ENCODE measurements around the gene CDC45.

Gene CDC45

DNA sequence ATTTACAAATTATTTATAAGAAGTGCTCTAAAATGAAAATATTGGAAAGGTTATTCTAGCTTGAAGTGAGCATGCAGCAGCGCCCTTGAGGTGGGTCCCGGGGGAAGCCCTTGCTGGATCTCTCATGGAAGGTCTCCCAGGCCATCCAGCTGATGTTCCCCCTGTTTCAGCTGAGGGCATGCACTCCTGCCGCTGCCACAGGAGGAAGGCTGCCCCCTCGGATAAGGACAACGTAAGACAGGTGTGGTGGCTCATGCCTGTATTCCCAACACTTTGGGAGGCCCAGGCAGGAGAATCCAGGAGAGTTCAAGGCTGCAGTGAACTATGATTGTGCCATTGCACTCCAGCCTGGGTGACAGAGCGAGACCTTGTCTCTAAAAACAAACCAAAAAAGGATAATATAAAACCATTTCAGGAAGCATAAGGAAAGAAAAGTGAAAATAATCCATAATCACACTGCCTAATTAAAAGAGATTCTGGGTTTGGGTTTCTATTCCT, 15.0 kb downstream of the CDC45 start:
- TF ChIP-seq, protein P1, sequence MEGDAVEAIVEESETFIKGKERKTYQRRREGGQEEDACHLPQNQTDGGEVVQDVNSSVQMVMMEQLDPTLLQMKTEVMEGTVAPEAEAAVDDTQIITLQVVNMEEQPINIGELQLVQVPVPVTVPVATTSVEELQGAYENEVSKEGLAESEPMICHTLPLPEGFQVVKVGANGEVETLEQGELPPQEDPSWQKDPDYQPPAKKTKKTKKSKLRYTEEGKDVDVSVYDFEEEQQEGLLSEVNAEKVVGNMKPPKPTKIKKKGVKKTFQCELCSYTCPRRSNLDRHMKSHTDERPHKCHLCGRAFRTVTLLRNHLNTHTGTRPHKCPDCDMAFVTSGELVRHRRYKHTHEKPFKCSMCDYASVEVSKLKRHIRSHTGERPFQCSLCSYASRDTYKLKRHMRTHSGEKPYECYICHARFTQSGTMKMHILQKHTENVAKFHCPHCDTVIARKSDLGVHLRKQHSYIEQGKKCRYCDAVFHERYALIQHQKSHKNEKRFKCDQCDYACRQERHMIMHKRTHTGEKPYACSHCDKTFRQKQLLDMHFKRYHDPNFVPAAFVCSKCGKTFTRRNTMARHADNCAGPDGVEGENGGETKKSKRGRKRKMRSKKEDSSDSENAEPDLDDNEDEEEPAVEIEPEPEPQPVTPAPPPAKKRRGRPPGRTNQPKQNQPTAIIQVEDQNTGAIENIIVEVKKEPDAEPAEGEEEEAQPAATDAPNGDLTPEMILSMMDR (IDR thresholded peaks at IDR 0.05; ENCODE audit: low read depth, low read length): no peak
- H3K4me3 ChIP-seq (ENCODE audit: low read depth, low read length): no peak overlapping the region
- DNase-seq (ENCODE audit: low read depth, low spot score): no peak
- in situ Hi-C loops (cut with HindIII; ENCODE audit: low sequenced_read_pairs): no loop called here

DNA sequence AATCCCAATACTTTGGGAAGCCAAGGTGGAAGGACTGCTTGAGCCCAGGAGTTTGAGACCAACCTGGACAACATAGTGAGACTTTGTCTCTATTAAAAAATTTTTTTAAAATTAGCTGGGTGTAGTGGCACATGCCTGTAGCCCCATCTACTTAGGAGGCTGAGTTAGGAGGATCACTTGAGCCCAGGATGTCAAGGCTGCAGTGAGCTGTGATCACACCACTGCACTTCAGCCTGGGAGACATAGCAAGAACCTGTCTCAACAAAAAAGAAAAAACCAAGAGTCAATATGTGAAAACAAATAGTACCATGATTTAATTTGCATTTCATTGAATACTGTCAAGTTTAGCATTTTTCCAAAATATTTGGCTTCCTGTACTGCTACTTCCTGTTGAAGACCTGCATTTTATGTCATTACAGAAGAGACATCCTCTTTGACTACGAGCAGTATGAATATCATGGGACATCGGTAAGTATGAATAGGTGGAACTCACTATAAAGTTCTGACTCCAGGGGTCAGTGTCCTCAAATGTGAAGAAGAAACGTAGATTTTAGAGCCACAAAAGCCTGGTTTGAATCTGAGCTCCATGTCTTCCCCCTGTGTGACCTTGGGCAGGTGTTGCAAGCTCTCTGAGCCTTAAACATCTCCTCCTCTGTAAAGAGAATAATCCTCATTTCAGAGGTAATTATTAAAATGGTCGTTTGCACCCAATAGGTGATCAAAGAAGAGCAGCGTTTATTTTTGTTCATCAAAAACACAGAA, 16.0 kb downstream of the CDC45 start:
- no peak for DNase-seq (ENCODE audit: low read depth, low spot score)
- in situ Hi-C loops (cut with HindIII; ENCODE audit: low sequenced_read_pairs): no loop called here
- H3K4me3 ChIP-seq (ENCODE audit: low read depth, low read length): no peak overlapping the region
- TF ChIP-seq, protein P1 (IDR thresholded peaks at IDR 0.05; ENCODE audit: low read depth, low read length): no peak

DNA sequence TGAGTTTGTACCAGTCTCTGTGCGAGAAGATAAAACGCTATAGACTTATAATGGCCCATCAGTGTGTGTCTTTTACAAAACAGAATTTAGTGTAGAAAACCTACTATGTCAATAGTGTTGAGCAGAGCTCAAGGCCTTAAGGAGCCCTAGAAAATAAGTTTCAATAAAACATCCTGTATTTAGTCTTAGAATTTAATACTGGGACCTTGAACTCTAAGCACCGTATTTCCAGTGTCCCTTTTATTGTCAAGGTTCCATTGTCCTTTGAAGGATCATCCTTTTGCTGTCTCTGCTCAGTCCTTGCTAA, 16.6 kb downstream of the CDC45 start:
- TF ChIP-seq, protein P1 (IDR thresholded peaks at IDR 0.05; ENCODE audit: low read depth, low read length): no peak
- in situ Hi-C loops (cut with HindIII; ENCODE audit: low sequenced_read_pairs): no loop called here
- H3K4me3 ChIP-seq (ENCODE audit: low read depth, low read length): no peak overlapping the region
- DNase-seq (ENCODE audit: low read depth, low spot score): no peak

DNA sequence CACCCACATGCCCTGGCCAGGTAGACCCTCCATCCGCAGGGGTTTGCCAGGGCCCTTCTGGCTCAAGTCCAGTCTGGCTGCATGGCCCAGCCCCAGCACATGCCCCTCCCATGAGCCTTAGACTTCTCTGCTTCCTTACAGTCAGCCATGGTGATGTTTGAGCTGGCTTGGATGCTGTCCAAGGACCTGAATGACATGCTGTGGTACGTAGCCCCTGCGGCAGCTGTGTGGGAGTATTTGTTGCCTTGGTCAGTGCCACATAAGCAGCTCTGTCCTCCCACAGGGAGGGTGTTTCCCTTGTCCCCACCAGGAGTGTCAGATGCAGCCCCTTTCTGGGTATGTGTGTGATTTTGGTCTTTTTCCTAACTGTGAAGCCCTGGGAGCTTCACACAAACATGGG, 17.5 kb downstream of the CDC45 start:
- in situ Hi-C loops (cut with HindIII; ENCODE audit: low sequenced_read_pairs): no loop called here
- peak; percentile 84 for DNase-seq (ENCODE audit: low read depth, low spot score)
- TF ChIP-seq, protein P1 (IDR thresholded peaks at IDR 0.05; ENCODE audit: low read depth, low read length): no peak
- H3K4me3 ChIP-seq (ENCODE audit: low read depth, low read length): no peak overlapping the region

DNA sequence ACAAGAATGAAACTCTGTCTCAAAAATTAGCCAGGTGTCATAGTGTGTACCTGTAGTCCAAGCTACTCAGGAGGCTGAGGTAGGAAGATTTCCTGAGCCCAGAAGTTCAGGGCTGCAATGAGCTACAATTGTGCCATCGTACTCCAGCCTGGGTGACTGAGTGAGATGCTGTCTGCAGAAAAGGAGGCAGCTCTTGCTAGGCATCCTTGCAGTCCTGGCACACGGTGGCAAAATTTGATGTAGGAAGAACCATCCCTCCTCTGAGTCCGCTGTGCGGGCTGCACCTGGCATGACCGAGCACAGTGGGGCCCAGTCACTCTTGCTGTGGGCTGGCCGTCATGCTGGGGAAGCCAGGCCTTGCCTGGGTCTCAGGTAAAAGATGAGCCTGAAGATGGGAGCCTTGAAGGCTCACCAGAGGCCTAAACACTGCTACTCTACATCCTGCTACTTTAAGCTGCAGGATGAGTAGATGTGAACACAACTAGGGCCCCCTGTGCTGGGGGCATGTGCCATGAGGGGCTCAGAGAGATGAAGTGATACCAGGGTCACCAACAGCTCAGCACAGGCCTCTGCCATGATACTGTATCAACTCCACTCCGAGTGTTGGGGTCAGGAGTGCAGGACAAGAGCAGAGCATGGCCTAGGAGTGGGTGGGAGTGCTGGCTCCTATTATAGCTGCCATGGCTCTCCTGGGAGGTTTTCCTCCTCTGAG, 18.6 kb downstream of the CDC45 start:
- no peak for DNase-seq (ENCODE audit: low read depth, low spot score)
- in situ Hi-C loops (cut with HindIII; ENCODE audit: low sequenced_read_pairs): no loop called here
- H3K4me3 ChIP-seq (ENCODE audit: low read depth, low read length): no peak overlapping the region
- TF ChIP-seq, protein P1 (IDR thresholded peaks at IDR 0.05; ENCODE audit: low read depth, low read length): no peak

DNA sequence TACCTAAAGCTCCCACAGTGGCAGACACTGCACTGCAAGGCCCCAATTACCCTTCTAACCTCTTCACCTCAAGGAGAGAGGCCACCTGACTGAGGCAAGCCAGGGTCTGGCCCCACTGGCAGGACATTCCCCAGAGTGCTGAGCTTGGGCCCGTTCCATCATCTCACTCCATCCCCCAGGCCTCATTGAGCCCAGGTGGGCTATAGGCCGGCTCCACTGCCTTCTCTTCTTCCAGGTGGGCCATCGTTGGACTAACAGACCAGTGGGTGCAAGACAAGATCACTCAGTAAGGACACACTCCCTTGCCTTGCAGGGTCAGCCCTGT, 19.1 kb downstream of the CDC45 start:
- TF ChIP-seq, protein P1 (IDR thresholded peaks at IDR 0.05; ENCODE audit: low read depth, low read length): no peak
- in situ Hi-C loops (cut with HindIII; ENCODE audit: low sequenced_read_pairs): no loop called here
- H3K4me3 ChIP-seq (ENCODE audit: low read depth, low read length): no peak overlapping the region
- DNase-seq (ENCODE audit: low read depth, low spot score): no peak

All from astrocyte of the spinal cord (primary cell).